ENCODE results near the gene ECI1.
"Not testable (repeated sequence)": the region's sequence is repeated elsewhere in the genome, so short reads cannot be mapped to it uniquely, and the experiment has no call there.

Gene ECI1

GRCh38 chr16:2280461-2280860 lies 29.1 kb upstream of the ECI1 start:
- DNase-seq (ENCODE audit: low spot score), result no peak

DNA sequence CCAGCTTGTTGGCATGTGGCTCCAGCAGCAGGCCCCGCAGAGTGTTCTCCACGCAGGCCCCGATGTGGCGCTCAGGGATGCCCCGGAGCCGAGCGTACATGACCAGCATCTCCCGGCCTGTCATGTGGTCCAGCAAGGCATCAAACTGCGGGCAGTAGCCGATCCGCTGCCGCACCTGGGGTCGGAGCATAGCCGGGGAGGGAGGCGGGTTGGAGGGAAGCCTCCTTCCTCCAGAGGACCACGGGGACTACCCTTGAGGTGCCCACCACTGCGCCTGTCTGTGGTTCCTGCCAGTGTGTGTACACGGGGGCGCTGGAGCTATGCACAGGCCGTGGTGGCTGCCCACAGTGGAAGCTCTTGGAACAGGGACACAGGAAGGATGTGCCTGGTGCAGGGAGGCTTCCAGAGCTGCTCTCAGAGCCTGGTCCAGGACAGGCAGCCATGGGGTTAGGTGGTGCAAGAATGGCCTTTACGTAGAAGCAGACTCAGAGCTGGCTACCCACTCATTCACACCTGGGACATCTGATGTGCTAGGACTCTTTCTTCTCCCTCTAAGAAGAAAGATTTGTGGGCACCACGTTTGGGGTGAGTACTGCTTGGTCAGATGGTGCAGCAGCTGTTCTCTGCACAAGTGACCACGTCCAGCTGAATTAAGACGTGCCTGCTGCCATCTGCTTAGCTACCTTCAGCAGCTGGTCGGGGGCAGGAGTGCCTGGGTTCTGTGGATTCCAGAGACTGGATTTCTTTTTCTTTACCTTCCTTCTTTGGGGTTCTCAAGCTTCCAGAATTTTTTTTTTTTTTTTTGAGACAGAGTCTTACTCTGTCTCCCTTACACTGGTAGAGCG lies 27.8 kb upstream of the ECI1 start:
- no peak for DNase-seq (ENCODE audit: low spot score)

- DNase-seq (ENCODE audit: low spot score), result no peak
Observed at GRCh38 chr16:2278272-2278608, 26.9 kb upstream of the ECI1 start.

GRCh38 chr16:2277466-2278271 lies 26.3 kb upstream of the ECI1 start:
- DNase-seq (ENCODE audit: low spot score), result no peak

GRCh38 chr16:2276368-2277195 lies 25.2 kb upstream of the ECI1 start:
- no peak for DNase-seq (ENCODE audit: low spot score)

DNA sequence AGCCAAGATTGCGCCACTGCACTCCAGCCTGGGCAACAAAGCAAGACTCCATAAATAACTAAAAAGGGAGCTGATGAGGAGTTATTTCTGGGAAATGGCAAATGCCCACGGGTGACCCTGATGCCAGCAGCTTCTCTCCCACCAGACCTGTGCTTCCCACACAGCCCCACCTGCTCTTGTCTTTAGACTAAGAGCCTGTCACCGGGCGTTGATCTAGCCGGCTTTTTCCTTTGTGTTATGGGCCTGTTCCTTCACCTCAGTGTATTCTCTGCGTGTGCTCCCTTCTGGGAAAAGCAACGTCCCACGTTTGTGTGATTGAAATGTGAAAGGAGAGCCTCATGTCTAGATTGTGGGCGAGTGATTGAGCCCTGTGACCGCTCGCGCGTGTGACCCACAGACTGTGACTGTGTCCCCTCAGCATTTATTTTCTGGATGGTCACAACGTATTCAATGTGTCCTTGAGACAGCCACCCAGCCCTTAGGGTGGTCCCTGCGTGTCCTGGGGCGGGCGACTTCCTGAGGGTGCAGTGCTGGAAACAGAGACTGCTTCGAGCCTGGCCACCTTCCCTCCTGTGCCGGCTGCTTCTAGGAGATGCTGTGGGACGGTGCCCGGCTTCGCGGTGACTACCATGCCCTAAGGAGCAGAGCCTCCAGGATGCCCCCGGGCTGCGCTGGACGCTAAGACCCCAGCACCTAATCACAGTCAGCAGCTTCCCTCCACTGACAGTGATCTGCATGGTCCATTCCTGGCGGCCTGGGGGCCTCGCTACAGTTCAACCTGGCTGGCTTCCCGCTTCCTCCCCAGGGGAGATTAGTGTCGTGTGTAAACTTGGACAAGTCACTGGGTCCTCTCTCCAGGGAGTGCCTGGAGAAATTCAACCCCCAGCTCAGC lies 24.3 kb upstream of the ECI1 start:
- DNase-seq (ENCODE audit: low spot score), result no peak

DNA sequence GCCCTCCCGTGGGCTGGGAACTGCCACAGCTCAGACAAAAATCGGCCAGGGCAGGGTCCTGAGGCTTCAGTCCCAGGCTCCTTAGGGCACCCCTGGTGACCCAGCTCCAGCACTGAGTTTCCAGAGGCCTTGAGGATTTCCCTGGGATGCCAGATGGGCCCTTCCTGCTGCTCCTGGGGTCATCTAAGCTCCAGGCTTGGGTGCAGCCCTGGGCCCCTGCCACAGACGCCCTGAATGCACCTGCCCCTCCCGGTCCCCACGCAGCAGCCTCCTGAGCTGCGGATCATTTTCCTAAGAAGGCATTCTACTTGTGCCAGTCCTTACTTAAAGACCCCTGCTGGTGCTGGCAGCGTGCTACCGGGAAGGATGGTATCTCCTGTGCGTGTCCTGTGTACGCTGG lies 22.5 kb upstream of the ECI1 start:
- no peak for DNase-seq (ENCODE audit: low spot score)

DNA sequence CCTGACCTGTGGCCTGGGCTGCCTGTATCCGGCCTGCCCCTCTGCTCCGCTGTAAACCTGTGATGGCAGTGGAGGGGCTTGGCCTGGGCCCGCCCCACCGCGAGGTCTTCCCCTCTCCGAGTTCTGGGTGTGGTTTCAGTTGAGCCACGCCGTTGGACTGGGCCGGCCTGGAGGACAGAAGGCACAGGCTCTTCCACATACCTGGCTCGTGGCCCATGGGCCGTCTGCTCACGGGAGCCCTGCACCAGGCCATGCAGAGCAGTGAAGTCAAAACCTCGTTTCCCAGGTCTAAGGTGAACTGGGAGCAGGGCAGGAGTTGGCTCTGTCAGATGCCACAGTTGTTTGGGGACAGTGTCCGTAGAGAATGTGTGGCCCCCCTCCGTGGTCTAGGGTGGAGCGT lies 22.1 kb upstream of the ECI1 start:
- no peak for DNase-seq (ENCODE audit: low spot score)

DNA sequence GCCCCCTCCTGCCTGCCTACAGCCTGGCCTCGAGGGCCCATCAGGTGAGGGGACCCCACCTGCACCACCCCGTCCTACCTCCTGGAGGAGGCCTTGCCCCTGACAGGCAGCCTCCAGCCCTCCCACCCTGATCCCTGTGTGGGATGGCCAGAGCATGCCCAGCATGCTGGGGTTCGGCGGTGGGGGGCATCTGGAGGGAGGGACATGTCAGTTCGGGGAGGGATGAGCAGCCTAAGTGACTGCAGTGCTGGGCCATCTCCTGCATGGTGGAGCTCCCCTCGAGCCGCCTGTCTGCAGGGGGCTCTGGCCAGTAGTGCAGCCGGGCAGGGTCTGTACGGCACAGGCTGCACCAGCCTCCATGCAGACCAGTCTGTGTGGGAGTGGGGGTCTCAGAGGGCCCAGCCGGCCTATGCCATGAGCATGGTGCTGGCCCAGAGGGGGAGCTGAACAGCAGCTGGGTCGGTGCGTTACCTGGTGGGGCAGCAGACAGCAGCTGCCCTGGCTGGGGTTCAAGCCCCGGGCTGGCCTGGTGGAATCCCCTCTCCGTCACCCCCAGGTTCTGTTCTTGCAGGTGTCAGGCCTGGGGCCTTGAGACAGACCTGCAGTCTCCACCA lies 20.6 kb upstream of the ECI1 start:
- no peak for DNase-seq (ENCODE audit: low spot score)

- no peak for DNase-seq (ENCODE audit: low spot score)
Observed at GRCh38 chr16:2270588-2271470, 19.4 kb upstream of the ECI1 start.

GRCh38 chr16:2270070-2270462 lies 18.7 kb upstream of the ECI1 start:
- DNase-seq (ENCODE audit: low spot score), result no peak

GRCh38 chr16:2267913-2268666 lies 16.7 kb upstream of the ECI1 start, which contains the start of gene RNPS1:
RNPS1 (minus strand) TSS chr16:2268126; CDS start chr16:2264643, 3,483 bp downstream.
- DNase-seq (ENCODE audit: low spot score), result peak; percentile 94

DNA sequence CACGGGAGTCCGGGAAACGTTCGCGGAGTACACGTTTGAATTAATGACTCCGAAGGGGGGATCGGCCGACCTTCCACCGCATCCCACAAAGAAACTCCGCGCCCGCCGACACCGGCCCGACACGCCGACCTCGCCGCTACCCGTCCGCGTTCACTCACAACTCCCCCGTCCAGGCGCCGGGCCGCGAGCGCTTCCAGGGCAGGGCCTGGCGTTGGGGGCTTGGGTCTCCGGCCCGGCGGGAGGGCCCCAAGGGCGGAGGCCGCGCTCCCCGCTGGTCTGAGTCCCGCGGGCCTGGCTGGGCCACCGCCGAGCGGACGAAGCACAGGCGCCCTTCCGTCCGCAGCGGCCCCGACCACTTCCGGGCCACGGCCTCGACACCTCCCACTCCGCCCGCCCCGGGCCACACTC lies 16.1 kb upstream of the ECI1 start:
- DNase-seq (ENCODE audit: low spot score), result not testable (repeated sequence)

- peak; percentile 22 for DNase-seq (ENCODE audit: low spot score)
Observed at GRCh38 chr16:2266887-2267286, 15.5 kb upstream of the ECI1 start.

GRCh38 chr16:2263026-2263425 lies 11.6 kb upstream of the ECI1 start:
- not testable (repeated sequence) for DNase-seq (ENCODE audit: low spot score)

DNA sequence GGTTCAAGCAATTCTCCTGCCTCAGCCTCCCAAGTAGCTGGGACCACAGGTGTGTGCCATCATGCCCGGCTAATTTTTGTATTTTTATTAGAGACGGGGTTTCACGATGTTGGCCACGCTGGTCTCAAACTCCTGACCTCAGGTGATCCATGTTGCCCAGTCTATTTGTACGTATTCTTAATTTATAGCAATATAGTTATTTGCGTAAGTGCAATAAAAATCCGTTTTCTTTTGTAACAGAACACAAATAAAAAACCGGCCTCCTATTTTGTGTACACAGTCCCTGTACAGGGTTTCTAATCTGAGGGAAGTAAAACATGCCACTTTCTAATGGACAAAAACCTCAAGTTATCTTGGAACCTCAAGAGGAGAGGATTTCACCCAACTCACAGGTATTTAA lies 8.9 kb upstream of the ECI1 start:
- DNase-seq (ENCODE audit: low spot score), result no peak

GRCh38 chr16:2258530-2258929 lies 7.1 kb upstream of the ECI1 start:
- not testable (repeated sequence) for DNase-seq (ENCODE audit: low spot score)

- no peak for DNase-seq (ENCODE audit: low spot score)
Observed at GRCh38 chr16:2257726-2258125, 6.3 kb upstream of the ECI1 start.

GRCh38 chr16:2256531-2257140 lies 5.2 kb upstream of the ECI1 start:
- no peak for DNase-seq (ENCODE audit: low spot score)

Data from CD4-positive, alpha-beta T cell treated with Interleukin-2 at 100 ng/mL for 4 hours (primary cell).